HS-27A (cell line): ENCODE data around the gene TMEM245.

ENCODE experiments used
- DNase-seq: peaks from one replicate; pipeline ENCODE4 v3.0.0-alpha.2; 2012; ENCODE audit warnings: low read depth, missing footprints

The TMEM245 gene

GRCh38 chr9:109119439-109120203, at the start of gene TMEM245:
Gene TMEM245 (minus strand): TSS chr9:109119947. CDS start chr9:109119913, 34 bp downstream.
- peak; percentile 93 for DNase-seq

DNA sequence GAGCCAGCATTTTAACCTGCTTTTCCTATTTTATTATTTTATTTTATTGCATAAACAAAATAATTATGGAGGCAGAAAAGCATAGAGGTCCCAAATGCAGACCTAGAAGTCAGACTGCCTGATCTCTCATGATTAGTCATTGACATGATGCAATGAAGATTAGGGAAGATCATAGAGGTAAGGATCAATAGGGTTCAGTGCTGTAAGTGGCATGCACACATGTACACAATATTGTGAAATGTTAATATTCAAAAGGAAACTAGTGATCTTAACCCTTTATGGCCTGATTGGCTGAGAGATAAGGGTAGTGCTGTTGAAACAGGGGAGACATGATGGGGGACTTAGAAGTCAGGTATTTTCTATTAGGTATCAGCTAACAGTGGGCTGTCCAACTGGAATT, 48.4 kb upstream of the TMEM245 start:
- DNase-seq: no peak

GRCh38 chr9:109167716-109168115, 48.0 kb upstream of the TMEM245 start:
- DNase-seq: no peak

GRCh38 chr9:109166771-109167601, 47.2 kb upstream of the TMEM245 start, which contains the start of gene FRRS1L:
Gene FRRS1L (minus strand): TSS chr9:109167249. CDS start chr9:109167138, 111 bp downstream.
- no peak for DNase-seq

GRCh38 chr9:109166171-109166770, 46.5 kb upstream of the TMEM245 start:
- DNase-seq: no peak

- no peak for DNase-seq
These were observed 44.3 kb upstream of the TMEM245 start for GRCh38 chr9:109164042-109164441.

- DNase-seq: no peak
These were observed 43.4 kb upstream of the TMEM245 start for GRCh38 chr9:109163194-109163593.

DNA sequence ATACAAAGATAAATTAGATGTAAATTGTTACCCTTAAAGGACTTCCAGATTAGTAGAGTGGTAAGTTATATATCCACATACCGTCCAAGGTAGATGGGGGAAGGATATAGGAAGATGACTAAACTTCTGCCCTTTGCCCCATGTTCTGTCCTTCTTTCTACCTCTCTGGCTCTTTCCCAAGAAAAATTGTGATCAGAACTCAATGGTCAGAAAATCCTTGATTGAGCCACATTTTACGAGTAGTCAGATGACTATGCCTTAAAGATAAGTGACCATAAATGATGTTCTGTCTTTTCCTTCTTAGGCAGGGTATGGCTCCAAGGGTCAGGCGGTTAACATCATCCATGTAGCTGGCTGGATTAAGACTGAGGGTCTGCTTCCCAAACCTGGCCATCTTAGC, 42.9 kb upstream of the TMEM245 start:
- DNase-seq: no peak

DNA sequence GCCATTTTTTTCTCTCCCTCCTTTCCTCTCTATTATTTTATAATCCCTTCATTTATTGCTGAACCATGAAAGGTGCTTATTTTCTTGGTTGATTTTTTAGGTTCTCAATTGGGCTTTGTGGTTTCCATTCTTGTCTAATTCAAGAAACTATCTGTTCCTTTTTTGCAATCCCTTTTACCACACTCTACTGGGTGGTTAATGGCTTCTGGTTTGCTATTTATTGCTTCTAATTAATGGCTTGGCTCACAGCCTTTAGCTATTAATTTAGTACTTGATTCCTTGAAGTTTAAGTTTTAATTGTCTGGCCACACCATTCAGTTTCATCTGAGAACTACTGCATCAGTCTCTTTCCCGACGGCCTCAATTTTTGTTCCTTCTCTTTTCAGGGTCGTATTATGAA, 41.7 kb upstream of the TMEM245 start:
- no peak for DNase-seq

GRCh38 chr9:109159583-109159982, 39.8 kb upstream of the TMEM245 start:
- no peak for DNase-seq

GRCh38 chr9:109158651-109159050, 38.9 kb upstream of the TMEM245 start:
- no peak for DNase-seq

- DNase-seq: no peak
These were observed 37.0 kb upstream of the TMEM245 start for GRCh38 chr9:109156708-109157107.

DNA sequence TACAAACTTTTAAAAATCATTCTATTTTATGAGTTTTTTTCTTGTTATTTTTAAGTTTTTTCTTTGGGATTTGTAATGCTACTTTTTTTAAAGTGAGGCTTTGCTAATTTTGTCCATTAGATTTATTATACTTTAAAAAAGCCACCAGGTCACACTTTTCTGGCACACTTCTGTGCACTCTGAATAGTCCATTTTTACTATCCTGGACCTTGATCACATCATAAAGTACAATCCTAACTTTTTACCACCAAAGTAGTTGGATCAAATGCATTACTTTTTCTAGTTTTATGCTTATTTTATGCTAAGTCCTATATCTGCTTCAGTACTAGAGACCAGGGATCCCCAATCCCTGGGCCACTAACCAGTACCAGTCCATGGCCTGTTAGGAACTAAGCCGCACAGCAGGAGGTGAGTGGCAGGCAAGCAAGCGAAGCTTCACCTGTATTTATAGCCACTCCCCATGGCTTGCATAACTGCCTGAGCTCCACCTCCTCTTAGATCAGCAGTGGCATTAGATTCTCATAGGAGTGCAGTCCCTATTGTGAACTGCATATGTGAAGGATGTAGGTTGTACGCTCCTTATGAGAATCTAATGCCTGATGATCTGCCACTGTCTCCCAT, 31.3 kb upstream of the TMEM245 start:
- no peak for DNase-seq

GRCh38 chr9:109149722-109150121, 30.0 kb upstream of the TMEM245 start:
- no peak for DNase-seq

DNA sequence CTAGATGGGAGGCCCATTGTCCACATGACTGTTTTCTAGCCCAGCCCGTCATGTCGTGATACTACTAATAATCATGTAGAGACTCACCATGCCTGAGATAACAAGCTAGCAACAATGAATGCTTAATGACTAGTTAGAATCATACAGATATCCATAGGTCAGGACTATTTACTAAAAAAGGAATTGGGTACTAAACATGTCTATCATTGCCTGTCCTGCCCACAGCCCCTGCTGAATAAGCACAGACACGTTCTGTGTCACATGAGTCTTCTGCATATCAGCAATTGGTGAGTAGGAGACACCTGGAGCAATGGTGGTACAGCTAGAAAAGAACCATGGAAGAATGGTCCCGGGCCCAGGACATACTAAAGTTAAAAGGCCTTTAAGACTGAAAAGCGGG, 29.3 kb upstream of the TMEM245 start:
- no peak for DNase-seq

GRCh38 chr9:109145051-109145450, 25.3 kb upstream of the TMEM245 start:
- no peak for DNase-seq

GRCh38 chr9:109143881-109144562, 24.3 kb upstream of the TMEM245 start:
- DNase-seq: no peak

GRCh38 chr9:109141375-109141774, 21.6 kb upstream of the TMEM245 start:
- DNase-seq: no peak

GRCh38 chr9:109139851-109140250, 20.1 kb upstream of the TMEM245 start:
- DNase-seq: no peak

GRCh38 chr9:109138421-109138820, 18.7 kb upstream of the TMEM245 start:
- no peak for DNase-seq

GRCh38 chr9:109134167-109134578, 14.4 kb upstream of the TMEM245 start:
- DNase-seq: no peak

DNA sequence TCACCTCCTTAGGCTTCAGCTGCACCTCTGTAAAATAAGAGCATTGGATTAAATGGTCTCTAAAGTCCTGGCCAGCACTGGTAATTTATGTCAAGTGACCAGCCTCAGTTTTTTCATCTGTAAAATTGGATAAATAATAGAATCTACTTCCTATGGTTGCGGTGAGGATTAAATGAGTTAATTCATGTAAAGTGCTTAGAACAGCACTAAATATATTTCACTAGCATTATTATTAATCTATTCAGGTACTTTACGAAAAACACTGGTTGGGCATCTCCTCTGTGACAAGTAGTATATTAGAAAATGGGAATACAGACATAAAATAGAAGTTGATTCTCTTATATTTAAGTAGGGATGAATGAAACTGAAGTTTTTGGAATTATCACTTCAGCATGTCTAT, 13.8 kb upstream of the TMEM245 start:
- DNase-seq: no peak
